K562 (cell line): ENCODE measurements around the gene HES6. TPM values are rescaled to one million over a fixed set of nuclear protein-coding genes. Genes with fewer than 3 reads are reported as not detected.

Experiments used
- ATF4 ChIP-seq: fragments of 450-650 bp; formaldehyde crosslinking; IDR thresholded peaks from 2 replicates; pipeline ENCODE4 v1.4.0; 2022; ENCODE audit warnings: mild to moderate bottlenecking, moderate library complexity
- DMBX1 ChIP-seq: fragments of 250-450 bp; sonication (Bioruptor Pico); IDR thresholded peaks from 2 replicates; pipeline ENCODE4 v1.8.0; 2022; ENCODE audit warnings: inconsistent platforms, mild to moderate bottlenecking, moderate library complexity, borderline replicate concordance
- E2F4 ChIP-seq: sonication (generic); formaldehyde crosslinking; IDR thresholded peaks from 2 replicates; pipeline ENCODE4 v1.8.0; 2022; ENCODE audit warnings: mild to moderate bottlenecking, low read depth, missing genetic modification reagents
- EGR1 ChIP-seq: fragments of 450-650 bp; conservative IDR thresholded peaks from 2 replicates; pipeline ENCODE4 v1.6.1; 2017; ENCODE audit warnings: mild to moderate bottlenecking
- HES1 ChIP-seq: fragments of 450-650 bp; IDR thresholded peaks from 2 replicates; pipeline ENCODE4 v1.6.1; 2016; ENCODE audit warnings: low read depth, mild to moderate bottlenecking, moderate library complexity
- HMGXB4 ChIP-seq: sonication (generic); formaldehyde crosslinking; IDR thresholded peaks from 2 replicates; pipeline ENCODE4 v1.8.1; 2023; ENCODE audit warnings: mild to moderate bottlenecking, missing genetic modification reagents
- KLF6 ChIP-seq: fragments of 250-450 bp; sonication (Bioruptor Pico); IDR thresholded peaks from 2 replicates; pipeline ENCODE4 v1.4.0; 2020; ENCODE audit warnings: mild to moderate bottlenecking, moderate library complexity, borderline replicate concordance
- NFE2L1 ChIP-seq: fragments of 450-650 bp; IDR thresholded peaks from 2 replicates; pipeline ENCODE4 v1.6.1; 2016; ENCODE audit warnings: missing genetic modification characterization, low read depth, mild to moderate bottlenecking, missing compliant biosample characterization, moderate library complexity, borderline replicate concordance
- NR0B1 ChIP-seq: fragments of 450-650 bp; IDR thresholded peaks from one replicate; pipeline ENCODE4 v1.6.1; 2018; ENCODE audit warnings: mild to moderate bottlenecking, moderate library complexity; ENCODE audit not compliant: partially characterized antibody
- PATZ1 ChIP-seq: fragments of 250-450 bp; sonication (Bioruptor Pico); IDR thresholded peaks from 2 replicates; pipeline ENCODE4 v1.5.0; 2020; ENCODE audit warnings: mild to moderate bottlenecking, borderline replicate concordance
- PML ChIP-seq: IDR thresholded peaks from 2 replicates; pipeline ENCODE4 v1.6.1; 2012; ENCODE audit warnings: low read length, inconsistent platforms
- RHOXF2B ChIP-seq: fragments of 250-450 bp; sonication (Bioruptor Pico); conservative IDR thresholded peaks from 2 replicates; pipeline ENCODE4 v1.5.1; 2021
- SP2 ChIP-seq: IDR thresholded peaks from 2 replicates; pipeline ENCODE4 v1.6.1; 2011; ENCODE audit warnings: mild to moderate bottlenecking, low read depth, low read length, moderate library complexity; ENCODE audit not compliant: poor library complexity, severe bottlenecking; ENCODE audit errors: extremely low read depth
- SRSF7 ChIP-seq: fragments of 200-400 bp; formaldehyde crosslinking; optimal IDR thresholded peaks from 2 replicates; pipeline ENCODE3; 2017; ENCODE audit warnings: mild to moderate bottlenecking, low read depth, low read length
- ZBTB12 ChIP-seq: fragments of 250-450 bp; sonication (Bioruptor Pico); IDR thresholded peaks from 2 replicates; pipeline ENCODE4 v1.4.0; 2020
- ZNF174 ChIP-seq: fragments of 250-450 bp; sonication (Bioruptor Pico); IDR thresholded peaks from 2 replicates; pipeline ENCODE4 v1.4.0; 2020; ENCODE audit warnings: mild to moderate bottlenecking
- ZNF696 ChIP-seq: fragments of 250-450 bp; sonication (Bioruptor Pico); conservative IDR thresholded peaks from 2 replicates; pipeline ENCODE4 v1.4.0; 2020; ENCODE audit warnings: mild to moderate bottlenecking, moderate library complexity
- polyA plus RNA-seq, 8 experiments: library from polyadenylated mRNA; depleted of rRNA in 4 of 8; stranded (reverse) in 5 of 8; unstranded in 3 of 8; fragments of >200 nt; fragmentation: Nextera tagmentation in 2 of 8; fragmentation: Illumina TruSeq in 1 of 8; extraction: Ambion mirVana in 2 of 8; extraction: Trizol in 1 of 8; gene quantifications; 2 replicates each; pipeline versions ENCODE4 v1.2.1 to v1.2.3, GENCODE V29; 2011 to 2014; ENCODE audit warnings: inconsistent platforms in 1 of 8, missing spikeins in 1 of 8
- total RNA-seq, 7 experiments: library from RNA; depleted of rRNA in 6 of 7; stranded (reverse); fragments of >200 nt in 6 of 7; fragmentation: Illumina TruSeq in 2 of 7; extraction: Trizol in 2 of 7; gene quantifications; 2 replicates each; pipeline versions ENCODE4 v1.2.1 to v1.2.3, GENCODE V29; 2011 to 2021; ENCODE audit warnings: low replicate concordance in 1 of 7

The HES6 gene
- total and polyA plus RNA-seq, 9 of the 15 experiments (the other 6 are each of a cell fraction or from before 2014, with no cell fraction given) = 6.2 to 133 (median 29.2) TPM

GRCh38 chr2:238239863-238240756 lies at the start of gene HES6 (continued):
- TF ChIP-seq SRSF7 (no peak), SP2 (peak; percentile 17), PATZ1 (CRISPR knock-in tag) (no peak), EGR1 (peak; percentile 67), NFE2L1 (tag) (no peak), NR0B1 (no peak), HMGXB4 (CRISPR knock-in tag) (no peak), PML (no peak), ATF4 (no peak), RHOXF2B (no peak), DMBX1 (CRISPR knock-in tag) (no peak), KLF6 (CRISPR knock-in tag) (no peak), E2F4 (CRISPR knock-in tag) (no peak), ZNF696 (CRISPR knock-in tag) (no peak), HES1 (no peak), ZNF174 (CRISPR knock-in tag) (no peak), ZBTB12 (CRISPR knock-in tag) (no peak)
